SK-N-SH treated with all-trans-retinoic acid at 6 μM for 48 hours (cell line): ENCODE data around the gene PMPCA.

Experiments
- ATAC-seq: fragments of 200-7000 bp; cut with Tn5 transposase; 3 replicates; pipeline ENCODE4 v1.9.1; 2020; ENCODE audit warnings: mild to moderate bottlenecking, moderate library complexity
- ARNTL ChIP-seq: fragments of 450-650 bp; formaldehyde crosslinking; IDR thresholded peaks from 2 replicates; pipeline ENCODE4 v1.5.0; 2020; ENCODE audit warnings: low read depth, mild to moderate bottlenecking, moderate library complexity, borderline replicate concordance
- BACH2 ChIP-seq: fragments of 250-450 bp; sonication (Bioruptor Pico); IDR thresholded peaks from 2 replicates; pipeline ENCODE4 v1.9.0; 2021; ENCODE audit warnings: mild to moderate bottlenecking, borderline replicate concordance
- CREB5 ChIP-seq: fragments of 250-450 bp; sonication (Bioruptor Pico); IDR thresholded peaks from 2 replicates; pipeline ENCODE4 v1.5.1; 2020; ENCODE audit warnings: low read depth, mild to moderate bottlenecking, moderate library complexity
- CSDC2 ChIP-seq: fragments of 250-450 bp; sonication (Bioruptor Pico); IDR thresholded peaks from 2 replicates; pipeline ENCODE4 v1.5.0; 2020; ENCODE audit warnings: mild to moderate bottlenecking, moderate library complexity
- CSRNP3 ChIP-seq: fragments of 250-450 bp; sonication (Bioruptor Pico); IDR thresholded peaks from 2 replicates; pipeline ENCODE4 v1.5.1; 2021; ENCODE audit warnings: mild to moderate bottlenecking, moderate library complexity
- ESRRG ChIP-seq: fragments of 250-450 bp; sonication (Bioruptor Pico); IDR thresholded peaks from 2 replicates; pipeline ENCODE4 v1.6.1; 2021; ENCODE audit warnings: mild to moderate bottlenecking
- GLIS3 ChIP-seq: fragments of 250-450 bp; sonication (Bioruptor Pico); IDR thresholded peaks from 2 replicates; pipeline ENCODE4 v1.5.0; 2020; ENCODE audit warnings: mild to moderate bottlenecking, moderate library complexity
- ISL1 ChIP-seq: fragments of 250-450 bp; sonication (Bioruptor Pico); IDR thresholded peaks from 2 replicates; pipeline ENCODE4 v2.1.2; 2022; ENCODE audit warnings: mild to moderate bottlenecking, moderate library complexity
- OSR1 ChIP-seq: fragments of 250-450 bp; sonication (Bioruptor Pico); IDR thresholded peaks from 2 replicates; pipeline ENCODE4 v1.8.0; 2022; ENCODE audit warnings: moderate library complexity, mild to moderate bottlenecking, inconsistent platforms
- PATZ1 ChIP-seq: fragments of 250-450 bp; sonication (Bioruptor Pico); IDR thresholded peaks from 2 replicates; pipeline ENCODE4 v1.8.0; 2020; ENCODE audit warnings: mild to moderate bottlenecking, moderate library complexity, borderline replicate concordance
- PPARA ChIP-seq: fragments of 250-450 bp; sonication (Bioruptor Pico); IDR thresholded peaks from 2 replicates; pipeline ENCODE4 v1.5.0; 2020; ENCODE audit warnings: mild to moderate bottlenecking, borderline replicate concordance
- RARB ChIP-seq: fragments of 250-450 bp; sonication (Bioruptor Pico); IDR thresholded peaks from 2 replicates; pipeline ENCODE4 v1.8.0; 2021; ENCODE audit warnings: mild to moderate bottlenecking, moderate library complexity
- SNAI2 ChIP-seq: fragments of 250-450 bp; sonication (Bioruptor Pico); IDR thresholded peaks from 2 replicates; pipeline ENCODE4 v1.5.0; 2020; ENCODE audit warnings: mild to moderate bottlenecking, moderate library complexity
- TCF4 ChIP-seq: fragments of 250-450 bp; sonication (Bioruptor Pico); IDR thresholded peaks from 2 replicates; pipeline ENCODE4 v1.8.0; 2021; ENCODE audit warnings: mild to moderate bottlenecking, moderate library complexity, borderline replicate concordance
- TSHZ2 ChIP-seq: fragments of 250-450 bp; sonication (Bioruptor Pico); IDR thresholded peaks from 2 replicates; pipeline ENCODE4 v1.5.0; 2020; ENCODE audit warnings: mild to moderate bottlenecking, moderate library complexity
- ZC3H10 ChIP-seq: fragments of 250-450 bp; sonication (Bioruptor Pico); IDR thresholded peaks from 2 replicates; pipeline ENCODE4 v1.5.1; 2021; ENCODE audit warnings: mild to moderate bottlenecking, moderate library complexity
- ZFP3 ChIP-seq: fragments of 250-450 bp; sonication (Bioruptor Pico); IDR thresholded peaks from 2 replicates; pipeline ENCODE4 v1.5.0; 2020; ENCODE audit warnings: mild to moderate bottlenecking, moderate library complexity
- ZFP30 ChIP-seq: fragments of 450-650 bp; formaldehyde crosslinking; IDR thresholded peaks from 2 replicates; pipeline ENCODE4 v1.5.0; 2022; ENCODE audit warnings: mild to moderate bottlenecking, moderate library complexity
- ZNF565 ChIP-seq: fragments of 450-650 bp; formaldehyde crosslinking; conservative IDR thresholded peaks from 2 replicates; pipeline ENCODE4 v1.5.0; 2020; ENCODE audit warnings: low read depth, mild to moderate bottlenecking, moderate library complexity
- ZNF70 ChIP-seq: fragments of 450-650 bp; formaldehyde crosslinking; IDR thresholded peaks from 2 replicates; pipeline ENCODE4 v1.5.0; 2020; ENCODE audit warnings: mild to moderate bottlenecking, moderate library complexity
- ZNF8 ChIP-seq: fragments of 450-650 bp; formaldehyde crosslinking; IDR thresholded peaks from 2 replicates; pipeline ENCODE4 v1.5.0; 2020; ENCODE audit warnings: mild to moderate bottlenecking, moderate library complexity

The PMPCA gene

GRCh38 chr9:136386018-136386417, 24.4 kb upstream of the PMPCA start (continued):
- TF ChIP-seq ZNF565 (CRISPR knock-in tag) (no peak), ARNTL (CRISPR knock-in tag) (no peak), ZNF8 (no peak), GLIS3 (no peak), PPARA (no peak), ZC3H10 (no peak)

GRCh38 chr9:136387217-136387616, 23.2 kb upstream of the PMPCA start:
- TF ChIP-seq ZC3H10 (no peak), OSR1 (no peak), RARB (CRISPR knock-in tag) (no peak)
- ATAC-seq, result no peak

GRCh38 chr9:136389396-136389795, 21.1 kb upstream of the PMPCA start:
- TF ChIP-seq CSDC2 (CRISPR knock-in tag), result no peak
- no peak for TF ChIP-seq RARB (CRISPR knock-in tag)
- no peak for TF ChIP-seq ESRRG (CRISPR knock-in tag)
- TF ChIP-seq TSHZ2 (CRISPR knock-in tag), result no peak
- no peak for TF ChIP-seq TCF4 (CRISPR knock-in tag)
- TF ChIP-seq ZNF565 (CRISPR knock-in tag), result no peak
- TF ChIP-seq ZFP3, result no peak
- TF ChIP-seq SNAI2, result no peak
- no peak for TF ChIP-seq PATZ1 (CRISPR knock-in tag)
- no peak for TF ChIP-seq OSR1
- no peak for TF ChIP-seq ZNF8
- no peak for TF ChIP-seq PPARA
- no peak for TF ChIP-seq ISL1
- TF ChIP-seq BACH2 (CRISPR knock-in tag), result no peak
- no peak for TF ChIP-seq ZFP30
- ATAC-seq, result no peak

- no peak; the same call in 2 of the 3 replicates for ATAC-seq
- TF ChIP-seq CSDC2 (CRISPR knock-in tag), result no peak
- no peak for TF ChIP-seq CSRNP3
- no peak for TF ChIP-seq TCF4 (CRISPR knock-in tag)
- TF ChIP-seq OSR1, result no peak
- no peak for TF ChIP-seq PATZ1 (CRISPR knock-in tag)
- no peak for TF ChIP-seq ZFP3
- TF ChIP-seq ZNF565 (CRISPR knock-in tag), result no peak
- TF ChIP-seq ZNF70 (CRISPR knock-in tag), result no peak
- no peak for TF ChIP-seq CREB5
- TF ChIP-seq RARB (CRISPR knock-in tag), result no peak
- TF ChIP-seq, all 23 proteins: peak for 0
These were observed 18.5 kb upstream of the PMPCA start for GRCh38 chr9:136391737-136392537.
